GM21576 (cell line): ENCODE measurements around the gene LSM11.

Source experiments
- ATAC-seq: cut with Tn5 transposase; IDR thresholded peaks from one replicate; pipeline ENCODE4 v1.9.1; 2021; ENCODE audit warnings: mild to moderate bottlenecking, moderate library complexity; ENCODE audit not compliant: unreplicated experiment

The LSM11 gene

GRCh38 chr5:157766902-157767301 is 23.4 kb downstream of the LSM11 start:
- ATAC-seq, result no peak

- ATAC-seq, result no peak
Measured at GRCh38 chr5:157767689-157768088, 24.2 kb downstream of the LSM11 start.

GRCh38 chr5:157770665-157771064 is 27.2 kb downstream of the LSM11 start:
- ATAC-seq, result no peak

- ATAC-seq, result no peak
Measured at GRCh38 chr5:157772127-157772526, 28.6 kb downstream of the LSM11 start.

GRCh38 chr5:157778121-157778805 is 34.8 kb downstream of the LSM11 start:
- no peak for ATAC-seq

GRCh38 chr5:157779221-157779620 is 35.7 kb downstream of the LSM11 start:
- ATAC-seq, result no peak

- ATAC-seq, result no peak
Measured at GRCh38 chr5:157785801-157786200, 42.3 kb downstream of the LSM11 start.

GRCh38 chr5:157793301-157793700 is 49.8 kb downstream of the LSM11 start:
- ATAC-seq, result no peak

GRCh38 chr5:157799578-157799977 is 56.1 kb downstream of the LSM11 start:
- ATAC-seq, result no peak

GRCh38 chr5:157800137-157800536 is 56.6 kb downstream of the LSM11 start:
- no peak for ATAC-seq

GRCh38 chr5:157802736-157803135 is 59.2 kb downstream of the LSM11 start:
- ATAC-seq, result no peak

GRCh38 chr5:157808043-157808442 is 64.5 kb downstream of the LSM11 start:
- ATAC-seq, result no peak
